SK-N-SH (cell line): Measurements from ENCODE around the gene SPRING1. TPM values are rescaled to one million over a fixed set of nuclear protein-coding genes. Genes with fewer than 3 reads are reported as not detected.

Experiments
- CTCF ChIA-PET: fragments of 300-600, 350-600 bp; formaldehyde crosslinking; extraction: SDS; loops from one replicate; lab custom pipeline; 2021; lab: Yijun Ruan, JAX
- POLR2A ChIA-PET: fragments of 350-600 bp; sonication (Branson Sonifier 250); formaldehyde crosslinking; extraction: SDS; loops from one replicate; lab custom pipeline; 2020; ENCODE audit warnings: antibody characterized with exemption, inconsistent platforms; lab: Yijun Ruan, JAX
- DNase-seq: peaks from one replicate; pipeline ENCODE4 v3.0.0; 2012
- H2AFZ ChIP-seq: fragments of 200-600 bp; sonication (generic); 2 replicates; pipeline ENCODE4 v1.8.1; 2016; ENCODE audit warnings: antibody characterized with exemption, mild to moderate bottlenecking, low read depth
- H3F3A ChIP-seq: fragments of 200-600 bp; sonication (generic); replicated peaks from 2 replicates; pipeline ENCODE3; 2016; ENCODE audit warnings: antibody characterized with exemption, mild to moderate bottlenecking; ENCODE audit not compliant: insufficient read depth
- H3K27ac ChIP-seq, 2 experiments: fragments of 200-500 bp in 1 of 2; fragments of 200-600 bp in 1 of 2; sonication (Bioruptor generic) in 1 of 2; sonication (generic), shearing (Covaris generic) in 1 of 2; 2 replicates each; pipeline versions ENCODE4 v1.5.1 to v1.6.1; 2014 to 2016; ENCODE audit warnings: low read depth in 2 of 2, inconsistent platforms in 1 of 2, low read length in 1 of 2, mild to moderate bottlenecking in 1 of 2, mixed read lengths in 1 of 2
- H3K27me3 ChIP-seq: fragments of 200-600 bp; sonication (generic), shearing (Covaris generic); 2 replicates; pipeline ENCODE4 v1.6.1; 2016; ENCODE audit warnings: mixed run types; ENCODE audit not compliant: insufficient read depth
- H3K36me3 ChIP-seq, 2 experiments: fragments of 200-500 bp in 1 of 2; fragments of 200-600 bp in 1 of 2; sonication (Bioruptor generic) in 1 of 2; sonication (generic) in 1 of 2; replicated peaks in 1 of 2; 2 replicates each; pipeline versions ENCODE3 to v1.5.1; 2014 to 2016; ENCODE audit warnings: low read length in 1 of 2, mild to moderate bottlenecking in 1 of 2; ENCODE audit not compliant: insufficient read depth in 2 of 2, control insufficient read depth in 1 of 2
- H3K4me1 ChIP-seq, 2 experiments: fragments of 200-500 bp in 1 of 2; fragments of 200-600 bp in 1 of 2; sonication (Bioruptor generic) in 1 of 2; sonication (generic), shearing (Covaris generic) in 1 of 2; 2 replicates each; pipeline versions ENCODE4 v1.5.1 to v1.6.1; 2014 to 2016; ENCODE audit warnings: low read depth in 1 of 2, low read length in 1 of 2, mixed run types in 1 of 2; ENCODE audit not compliant: insufficient read depth in 2 of 2, control insufficient read depth in 1 of 2
- H3K4me2 ChIP-seq: fragments of 200-600 bp; sonication (generic), shearing (Covaris generic); 2 replicates; pipeline ENCODE4 v1.6.1; 2017; ENCODE audit warnings: mixed run types
- H3K4me3 ChIP-seq, 2 experiments: fragments of 200-500 bp in 1 of 2; fragments of 200-600 bp in 1 of 2; sonication (Bioruptor generic) in 1 of 2; sonication (generic), shearing (Covaris generic) in 1 of 2; 2 replicates each; pipeline versions ENCODE4 v1.5.1 to v1.8.1; 2014 to 2016; ENCODE audit warnings: low read depth in 2 of 2, inconsistent platforms in 1 of 2, low read length in 1 of 2, mild to moderate bottlenecking in 1 of 2, mixed read lengths in 1 of 2, moderate library complexity in 1 of 2
- H3K79me2 ChIP-seq: fragments of 200-600 bp; sonication (generic); 2 replicates; pipeline ENCODE4 v1.8.1; 2017; ENCODE audit warnings: mild to moderate bottlenecking; ENCODE audit not compliant: insufficient read depth
- H3K9ac ChIP-seq: fragments of 200-600 bp; sonication (generic); 2 replicates; pipeline ENCODE4 v1.6.1; 2017; ENCODE audit warnings: mixed run types
- H3K9me2 ChIP-seq: fragments of 200-600 bp; sonication (generic); 2 replicates; pipeline ENCODE4 v1.6.1; 2017; ENCODE audit warnings: mixed run types
- H3K9me3 ChIP-seq: fragments of 200-600 bp; sonication (generic); 2 replicates; pipeline ENCODE4 v1.6.1; 2017; ENCODE audit warnings: mixed run types, mild to moderate bottlenecking, moderate library complexity
- H4K20me1 ChIP-seq: fragments of 200-600 bp; sonication (generic); 2 replicates; pipeline ENCODE4 v1.6.1; 2017; ENCODE audit warnings: mild to moderate bottlenecking, mixed run types; ENCODE audit not compliant: insufficient read depth
- ELF1 ChIP-seq: IDR thresholded peaks from 2 replicates; pipeline ENCODE4 v1.4.0; 2012
- EZH2phosphoT487 ChIP-seq: fragments of 200-600 bp; sonication (generic); IDR thresholded peaks from 2 replicates; pipeline ENCODE4 v1.6.1; 2017; ENCODE audit warnings: low read depth, mixed run types, mild to moderate bottlenecking, antibody characterized with exemption, moderate library complexity, borderline replicate concordance
- FOSL2 ChIP-seq: IDR thresholded peaks from 2 replicates; pipeline ENCODE4 v1.4.0; 2012; ENCODE audit warnings: low read depth, mild to moderate bottlenecking, moderate library complexity, borderline replicate concordance
- GABPA ChIP-seq: IDR thresholded peaks from 2 replicates; pipeline ENCODE4 v1.4.0; 2012; ENCODE audit warnings: low read depth, mild to moderate bottlenecking
- JUND ChIP-seq: IDR thresholded peaks from 2 replicates; pipeline ENCODE4 v1.4.0; 2012
- MEF2A ChIP-seq: IDR thresholded peaks from 2 replicates; pipeline ENCODE4 v1.4.0; 2012; ENCODE audit warnings: low read depth, borderline replicate concordance
- MXI1 ChIP-seq: IDR thresholded peaks from 2 replicates; pipeline ENCODE4 v1.6.1; 2012; ENCODE audit warnings: mild to moderate bottlenecking, low read depth, low read length, improper control_type of control experiment
- NFIC ChIP-seq: IDR thresholded peaks from 2 replicates; pipeline ENCODE4 v1.4.0; 2012; ENCODE audit warnings: borderline replicate concordance
- NRF1 ChIP-seq: IDR thresholded peaks from 2 replicates; pipeline ENCODE4 v1.6.1; 2012; ENCODE audit warnings: low read depth, mild to moderate bottlenecking, low read length
- POLR2AphosphoS5 ChIP-seq: IDR thresholded peaks from 2 replicates; pipeline ENCODE4 v1.6.1; 2012; ENCODE audit warnings: low read depth, low read length
- RAD21 ChIP-seq: IDR thresholded peaks from 2 replicates; pipeline ENCODE4 v1.6.1; 2012; ENCODE audit warnings: mild to moderate bottlenecking, low read length
- RCOR1 ChIP-seq: fragments of 150-350 bp; IDR thresholded peaks from 2 replicates; pipeline ENCODE4 v1.6.1; 2017; ENCODE audit warnings: antibody characterized with exemption, low read length
- REST ChIP-seq: IDR thresholded peaks from 2 replicates; pipeline ENCODE4 v1.6.1; 2012; ENCODE audit warnings: mild to moderate bottlenecking, low read depth, low read length, moderate library complexity
- RXRA ChIP-seq: IDR thresholded peaks from 2 replicates; pipeline ENCODE4 v1.4.0; 2012; ENCODE audit warnings: low read depth, mild to moderate bottlenecking, borderline replicate concordance
- SMC3 ChIP-seq: IDR thresholded peaks from 2 replicates; pipeline ENCODE4 v1.6.1; 2012; ENCODE audit warnings: low read depth, low read length, improper control_type of control experiment
- TAF1 ChIP-seq: IDR thresholded peaks from 2 replicates; pipeline ENCODE4 v1.6.1; 2012; ENCODE audit warnings: low read depth, mild to moderate bottlenecking, low read length, moderate library complexity, borderline replicate concordance
- TCF12 ChIP-seq: IDR thresholded peaks from 2 replicates; pipeline ENCODE4 v1.4.0; 2012
- TEAD4 ChIP-seq: IDR thresholded peaks from 2 replicates; pipeline ENCODE4 v1.4.0; 2012; ENCODE audit warnings: mild to moderate bottlenecking, borderline replicate concordance; ENCODE audit not compliant: insufficient read depth
- USF2 ChIP-seq: fragments of 150-350 bp; IDR thresholded peaks from 2 replicates; pipeline ENCODE4 v1.6.1; 2017; ENCODE audit warnings: antibody characterized with exemption, low read length, low read depth, borderline replicate concordance
- YY1 ChIP-seq: IDR thresholded peaks from 2 replicates; pipeline ENCODE4 v1.4.0; 2012; ENCODE audit warnings: low read depth, mild to moderate bottlenecking
- WGBS: methylation state at CpG from one replicate; pipeline ENCODE4 v1.1.6; 2017; ENCODE audit warnings: low lambda C conversion rate; 5-methylcytosine and 5-hydroxymethylcytosine counted together
- polyA plus RNA-seq, 3 experiments: library from polyadenylated mRNA; depleted of rRNA; stranded (reverse); fragments of >200 nt; gene quantifications; 2 replicates each; pipeline ENCODE4 v1.2.3, GENCODE V29; 2012
- TF ChIP-seq, protein P1 (sequence below): fragments of 200-600 bp; sonication (generic); IDR thresholded peaks from 2 replicates; pipeline ENCODE4 v1.6.1; 2017; ENCODE audit warnings: antibody characterized with exemption, mild to moderate bottlenecking, moderate library complexity
- TF ChIP-seq, protein P2 (sequence below): fragments of 150-350 bp; IDR thresholded peaks from 2 replicates; pipeline ENCODE4 v1.6.1; 2016; ENCODE audit warnings: mild to moderate bottlenecking, low read depth, low read length

Gene SPRING1
- polyA plus RNA-seq, 1 of the 3 experiments (the other 2 are of a cell fraction): 10.9 TPM

- Histone ChIP-seq H4K20me1 (no peaks in the 10 kb centered on the region), H3K27ac (no peak overlapping the region), H3K4me1 (peaks cover 0 to 18% of the 10 kb centered on the region in 2 experiments; a peak in 2 of 4 replicates), H3K9me2 (no peaks in the 10 kb centered on the region), H3K27me3 (peaks cover 6% of the 10 kb centered on the region; the same call in 1 of the 2 replicates), H3K4me3 (no peak overlapping the region), H3F3A (no peaks in the 10 kb centered on the region), H3K4me2 (no peak overlapping the region), H2AFZ (no peak overlapping the region), H3K9ac (no peak overlapping the region), H3K79me2 (no peaks in the 10 kb centered on the region), H3K9me3 (no peaks in the 10 kb centered on the region), H3K36me3 (no peaks in the 10 kb centered on the region)
- CTCF ChIA-PET: interaction anchor here (0.6 to 7.6 kb wide), 14 partner anchors 9 to 1177 kb away, joined by 3 to 48 read pairs (median 3); no protein-coding TSS in a partner anchor
- 93% methylated on average over 2 of the region's 7 CpGs for WGBS
- POLR2A ChIA-PET: interaction anchor here (1.2 kb wide), 1 partner anchor 12 kb away, joined by 3 read pairs; no protein-coding TSS in a partner anchor
- DNase-seq: peak; percentile 55
- TF ChIP-seq TAF1 (no peak), POLR2AphosphoS5 (no peak), SMC3 (peak; percentile 38; the same call in 1 of the 2 replicates), RAD21 (peak; percentile 69)
- TF ChIP-seq, protein P1, sequence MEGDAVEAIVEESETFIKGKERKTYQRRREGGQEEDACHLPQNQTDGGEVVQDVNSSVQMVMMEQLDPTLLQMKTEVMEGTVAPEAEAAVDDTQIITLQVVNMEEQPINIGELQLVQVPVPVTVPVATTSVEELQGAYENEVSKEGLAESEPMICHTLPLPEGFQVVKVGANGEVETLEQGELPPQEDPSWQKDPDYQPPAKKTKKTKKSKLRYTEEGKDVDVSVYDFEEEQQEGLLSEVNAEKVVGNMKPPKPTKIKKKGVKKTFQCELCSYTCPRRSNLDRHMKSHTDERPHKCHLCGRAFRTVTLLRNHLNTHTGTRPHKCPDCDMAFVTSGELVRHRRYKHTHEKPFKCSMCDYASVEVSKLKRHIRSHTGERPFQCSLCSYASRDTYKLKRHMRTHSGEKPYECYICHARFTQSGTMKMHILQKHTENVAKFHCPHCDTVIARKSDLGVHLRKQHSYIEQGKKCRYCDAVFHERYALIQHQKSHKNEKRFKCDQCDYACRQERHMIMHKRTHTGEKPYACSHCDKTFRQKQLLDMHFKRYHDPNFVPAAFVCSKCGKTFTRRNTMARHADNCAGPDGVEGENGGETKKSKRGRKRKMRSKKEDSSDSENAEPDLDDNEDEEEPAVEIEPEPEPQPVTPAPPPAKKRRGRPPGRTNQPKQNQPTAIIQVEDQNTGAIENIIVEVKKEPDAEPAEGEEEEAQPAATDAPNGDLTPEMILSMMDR: peak; percentile 42; the same call in 1 of the 2 replicates
Observed at GRCh38 chr12:116697305-116697704, 40.6 kb downstream of the SPRING1 start.

GRCh38 chr12:116695464-116695725 is 42.5 kb downstream of the SPRING1 start:
- no peaks in the 10 kb centered on the region for H3F3A ChIP-seq
- no peak overlapping the region for H3K9ac ChIP-seq
- no peak overlapping the region for H3K4me2 ChIP-seq
- H3K4me1 ChIP-seq: peaks cover 0 to 20% of the 10 kb centered on the region in 2 experiments; a peak in 2 of 4 replicates
- ChIA-PET CTCF (interaction anchor here (1.6 to 7.6 kb wide), 3 partner anchors 8 to 554 kb away, joined by 5 to 48 read pairs (median 20); no protein-coding TSS in a partner anchor), POLR2A (no interaction called here)
- H2AFZ ChIP-seq: no peak overlapping the region
- no peaks in the 10 kb centered on the region for H3K79me2 ChIP-seq
- no peak for TF ChIP-seq NFIC
- TF ChIP-seq TEAD4: no peak
- no peak for TF ChIP-seq EZH2phosphoT487
- no peak for TF ChIP-seq MEF2A
- TF ChIP-seq, protein P2, sequence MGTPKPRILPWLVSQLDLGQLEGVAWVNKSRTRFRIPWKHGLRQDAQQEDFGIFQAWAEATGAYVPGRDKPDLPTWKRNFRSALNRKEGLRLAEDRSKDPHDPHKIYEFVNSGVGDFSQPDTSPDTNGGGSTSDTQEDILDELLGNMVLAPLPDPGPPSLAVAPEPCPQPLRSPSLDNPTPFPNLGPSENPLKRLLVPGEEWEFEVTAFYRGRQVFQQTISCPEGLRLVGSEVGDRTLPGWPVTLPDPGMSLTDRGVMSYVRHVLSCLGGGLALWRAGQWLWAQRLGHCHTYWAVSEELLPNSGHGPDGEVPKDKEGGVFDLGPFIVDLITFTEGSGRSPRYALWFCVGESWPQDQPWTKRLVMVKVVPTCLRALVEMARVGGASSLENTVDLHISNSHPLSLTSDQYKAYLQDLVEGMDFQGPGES: no peak
- TF ChIP-seq YY1: no peak
- no peak for TF ChIP-seq RCOR1
- TF ChIP-seq NRF1: no peak
- TF ChIP-seq GABPA: no peak
- TF ChIP-seq REST: no peak
- TF ChIP-seq POLR2AphosphoS5: no peak
- no peak for TF ChIP-seq JUND
- no peak for TF ChIP-seq TAF1
- no peak for TF ChIP-seq ELF1
- TF ChIP-seq TCF12: no peak
- no peak for TF ChIP-seq RXRA
- TF ChIP-seq SMC3: no peak
- no peak for TF ChIP-seq MXI1
- no peak for TF ChIP-seq FOSL2
- TF ChIP-seq USF2: no peak
- DNase-seq: no peak
- no peaks in the 10 kb centered on the region for H3K9me2 ChIP-seq
- 75% methylated on average over 3 of the region's 3 CpGs for WGBS
- H3K27me3 ChIP-seq: peaks cover 6% of the 10 kb centered on the region; the same call in 1 of the 2 replicates
- H4K20me1 ChIP-seq: no peaks in the 10 kb centered on the region
- no peaks in the 10 kb centered on the region for H3K36me3 ChIP-seq
- no peak overlapping the region for H3K27ac ChIP-seq
- no peaks in the 10 kb centered on the region for H3K9me3 ChIP-seq
- H3K4me3 ChIP-seq: no peak overlapping the region
